Spleen (tissue), 7 donors: Measurements from ENCODE around the gene KRTAP12-1.

Source experiments
- POLR2AphosphoS5 ChIP-seq, 3 donors: sonication (generic); formaldehyde crosslinking; IDR thresholded peaks; one replicate each; pipeline ENCODE4 v1.5.1; 2017; ENCODE audit warnings: antibody characterized with exemption in 3 of 3
- TF ChIP-seq, protein P1 (sequence below), 11 experiments: fragments of 200-600 bp in 7 of 11; fragments of 450-650 bp in 4 of 11; sonication (generic) in 4 of 11; IDR thresholded peaks in 8 of 11; conservative IDR thresholded peaks in 3 of 11; 1 replicate in 7 of 11; 2 replicates in 4 of 11; pipeline versions ENCODE4 v1.4.0 to v1.8.0; 2016 to 2021; ENCODE audit warnings: antibody characterized with exemption in 11 of 11, inconsistent platforms in 4 of 11, mild to moderate bottlenecking in 1 of 11
- donor health status: DM: no; HTN: no; CAD: no; lungs with moderate emphysema.
- donor health status: DM: no; HTN: no; CAD: no.
- donor health status: DM: no; HTN: no; CAD: no.

- TF ChIP-seq POLR2AphosphoS5 (IDR thresholded peaks at IDR 0.05), result no peak
- TF ChIP-seq, protein P1, sequence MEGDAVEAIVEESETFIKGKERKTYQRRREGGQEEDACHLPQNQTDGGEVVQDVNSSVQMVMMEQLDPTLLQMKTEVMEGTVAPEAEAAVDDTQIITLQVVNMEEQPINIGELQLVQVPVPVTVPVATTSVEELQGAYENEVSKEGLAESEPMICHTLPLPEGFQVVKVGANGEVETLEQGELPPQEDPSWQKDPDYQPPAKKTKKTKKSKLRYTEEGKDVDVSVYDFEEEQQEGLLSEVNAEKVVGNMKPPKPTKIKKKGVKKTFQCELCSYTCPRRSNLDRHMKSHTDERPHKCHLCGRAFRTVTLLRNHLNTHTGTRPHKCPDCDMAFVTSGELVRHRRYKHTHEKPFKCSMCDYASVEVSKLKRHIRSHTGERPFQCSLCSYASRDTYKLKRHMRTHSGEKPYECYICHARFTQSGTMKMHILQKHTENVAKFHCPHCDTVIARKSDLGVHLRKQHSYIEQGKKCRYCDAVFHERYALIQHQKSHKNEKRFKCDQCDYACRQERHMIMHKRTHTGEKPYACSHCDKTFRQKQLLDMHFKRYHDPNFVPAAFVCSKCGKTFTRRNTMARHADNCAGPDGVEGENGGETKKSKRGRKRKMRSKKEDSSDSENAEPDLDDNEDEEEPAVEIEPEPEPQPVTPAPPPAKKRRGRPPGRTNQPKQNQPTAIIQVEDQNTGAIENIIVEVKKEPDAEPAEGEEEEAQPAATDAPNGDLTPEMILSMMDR (IDR thresholded peaks at IDR 0.05 in 8 of 11, conservative IDR thresholded peaks at IDR 0.05 in 3 of 11), result no peak
Measured at GRCh38 chr21:44644878-44645277, 37.1 kb downstream of the KRTAP12-1 start.
